Renal cortex interstitium (tissue), 11 donors: ENCODE results near the gene SUOX. TPM values are rescaled to one million over a fixed set of nuclear protein-coding genes. Genes with fewer than 3 reads are reported as not detected.

Experiments used
- DNase-seq, 11 donors: peaks; one replicate each; pipeline ENCODE4 v3.0.0-alpha.2; 2013; ENCODE audit warnings: low read depth in 9 of 11, low spot score in 4 of 11; ENCODE audit errors: extremely low read depth in 1 of 11
- polyA plus RNA-seq, 3 donors: library from polyadenylated mRNA; unstranded; fragments of 120-200 nt; gene quantifications; one replicate each; pipeline ENCODE4 v1.2.1, GENCODE V29; 2013; ENCODE audit not compliant: insufficient read length in 3 of 3

The SUOX gene
- polyA plus RNA-seq, 3 donors: 43.0 to 54.2 (median 47.8) TPM

DNA sequence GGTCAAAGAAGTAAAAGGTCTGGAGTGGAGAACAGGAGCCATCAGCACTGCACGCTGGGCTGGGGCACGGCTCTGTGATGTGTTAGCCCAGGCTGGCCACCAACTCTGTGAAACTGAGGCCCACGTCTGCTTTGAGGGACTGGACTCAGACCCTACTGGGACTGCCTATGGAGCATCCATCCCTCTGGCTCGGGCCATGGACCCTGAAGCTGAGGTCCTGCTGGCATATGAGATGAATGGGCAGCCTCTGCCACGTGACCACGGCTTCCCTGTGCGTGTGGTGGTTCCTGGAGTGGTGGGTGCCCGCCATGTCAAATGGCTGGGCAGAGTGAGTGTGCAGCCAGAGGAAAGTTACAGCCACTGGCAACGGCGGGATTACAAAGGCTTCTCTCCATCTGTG, 7.1 kb downstream of the SUOX start:
- DNase-seq: no peak

DNA sequence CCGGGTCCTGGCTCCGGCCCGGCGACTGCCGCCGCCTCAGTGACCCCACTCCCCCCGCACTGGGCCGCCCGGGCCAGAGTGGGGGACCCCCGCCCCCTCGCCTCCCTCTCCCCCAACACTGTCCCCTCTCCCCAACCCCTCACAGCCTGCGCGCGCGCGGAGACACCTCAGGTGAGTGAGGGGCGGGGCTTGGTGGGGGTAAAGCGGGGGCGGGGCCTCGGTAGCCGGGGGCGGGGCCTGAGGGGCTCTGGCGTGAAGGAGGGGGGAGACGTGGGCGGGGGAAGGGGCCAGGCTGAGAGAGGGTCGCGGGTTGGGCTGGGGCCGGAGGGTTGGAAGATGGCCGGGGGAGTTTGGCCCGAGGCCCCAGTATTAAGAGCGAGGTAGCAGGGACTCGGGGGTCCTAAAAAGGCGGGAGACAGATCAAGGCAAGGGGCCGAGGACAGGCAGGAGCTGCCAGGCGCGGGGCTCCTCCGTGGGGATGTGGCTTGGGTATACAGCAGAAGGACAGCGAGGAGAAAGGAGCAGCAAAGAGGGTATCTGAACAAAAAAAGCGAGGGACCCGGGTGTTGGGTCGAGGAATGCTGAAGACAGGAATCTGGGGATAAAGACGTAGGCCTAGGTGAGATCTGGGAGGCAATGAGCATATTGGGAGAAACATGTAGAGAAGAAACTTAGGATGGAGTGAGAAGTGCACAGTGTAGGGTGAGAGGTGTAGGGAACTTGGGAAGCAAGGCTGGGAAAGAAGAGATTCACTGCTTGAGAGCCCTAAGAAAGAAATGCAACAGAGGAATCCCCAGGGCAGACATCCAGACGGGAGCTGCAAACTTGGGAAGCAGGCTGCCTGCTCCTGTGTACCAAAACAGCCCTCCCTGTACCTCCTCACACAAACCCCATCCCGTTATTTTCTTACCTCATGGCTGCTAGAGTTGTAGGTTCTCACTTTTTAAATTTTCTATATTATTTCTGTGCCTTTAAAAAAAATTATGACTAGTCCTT, 10.8 kb downstream of the SUOX start:
- peak in 8 of 11 donors; percentile 51 to 71 (median 62) for DNase-seq

DNA sequence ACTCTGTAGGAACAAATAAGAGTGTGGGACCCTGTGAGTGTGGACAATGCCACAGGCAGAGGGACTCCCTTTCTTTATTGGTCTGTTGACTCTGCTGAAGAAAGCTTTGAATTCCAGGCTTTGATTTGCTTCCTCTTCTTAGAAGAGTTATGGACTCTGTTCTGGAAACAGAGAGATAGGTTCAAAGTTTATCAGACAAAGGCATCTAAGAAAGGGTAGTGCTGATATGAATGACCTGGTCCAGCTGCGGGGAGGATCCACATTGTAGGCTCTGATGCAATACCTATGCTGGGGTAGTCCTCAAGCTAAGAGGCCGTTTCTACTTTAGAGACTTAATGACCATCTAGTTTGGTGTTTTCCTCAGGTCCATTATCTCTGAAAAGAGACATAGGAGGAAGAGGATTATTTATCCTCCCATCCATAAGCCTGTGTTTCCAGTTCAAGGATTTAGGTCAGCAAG, 13.1 kb downstream of the SUOX start:
- DNase-seq: no peak

DNA sequence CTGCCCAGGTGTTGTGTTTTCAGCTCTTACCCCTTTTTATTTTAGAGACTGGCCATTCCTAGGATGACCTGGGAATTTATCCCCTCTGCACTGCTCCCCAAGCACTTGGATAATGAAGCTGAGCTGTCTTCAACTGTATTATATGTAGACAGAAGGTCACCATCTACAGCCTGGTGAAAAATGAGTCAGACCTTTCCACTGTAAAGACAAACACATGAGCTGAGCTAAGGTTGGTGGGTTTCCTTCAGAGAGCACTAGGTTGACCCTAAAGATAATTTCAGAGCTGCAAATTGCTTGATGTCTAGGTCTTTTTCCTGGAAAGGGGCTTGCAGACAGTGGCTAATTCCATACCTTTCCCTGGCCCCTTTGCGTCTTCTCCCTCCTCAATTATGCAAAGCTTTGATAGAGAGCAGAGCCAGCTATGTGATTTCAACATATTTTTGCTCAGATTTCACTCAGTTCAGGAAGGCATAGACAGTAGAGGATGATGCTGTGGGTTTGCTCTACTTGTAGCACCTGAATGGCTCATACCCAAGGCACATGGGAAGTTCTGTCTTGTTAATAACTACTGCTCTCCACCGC, 14.5 kb downstream of the SUOX start:
- DNase-seq: no peak

DNA sequence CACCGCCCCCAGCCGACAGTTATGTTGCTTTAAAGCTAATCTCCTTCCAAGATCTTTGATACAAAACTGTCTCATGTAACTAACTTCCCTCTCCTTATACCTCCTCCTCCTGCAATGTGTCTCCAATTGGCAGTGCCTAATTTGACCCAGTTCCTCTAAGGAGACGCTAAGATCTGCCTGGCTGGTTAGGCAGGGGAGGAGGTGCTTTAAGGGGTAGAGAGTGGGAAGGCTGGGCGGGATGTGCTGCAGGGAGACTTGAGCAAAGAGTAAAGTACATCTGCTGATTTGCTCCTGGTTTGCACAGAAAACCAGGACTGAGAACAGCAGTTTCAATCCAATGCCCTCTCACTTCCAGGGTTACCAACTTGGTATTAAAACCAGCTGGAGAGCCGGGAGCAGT, 16.4 kb downstream of the SUOX start:
- DNase-seq: no peak

DNA sequence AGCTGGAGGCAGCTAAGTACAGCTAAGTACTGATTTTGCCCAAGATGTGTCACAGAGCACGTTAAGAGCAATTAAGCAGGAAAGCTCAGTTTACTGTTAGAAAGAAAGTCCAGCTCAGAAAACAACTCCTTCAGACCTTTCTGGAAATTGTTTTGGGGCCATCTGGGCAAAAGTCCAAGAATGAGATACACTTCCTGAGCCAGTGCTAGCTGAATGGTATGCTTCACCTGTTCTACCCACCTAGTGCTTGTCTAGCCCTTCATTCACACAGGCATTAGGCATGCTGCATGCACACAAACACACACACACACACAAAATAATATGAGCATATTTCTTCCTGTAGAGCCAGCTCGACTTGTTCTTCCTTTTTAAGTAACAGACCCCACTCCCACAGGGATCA, 17.1 kb downstream of the SUOX start:
- DNase-seq: peak in 6 of 11 donors; percentile 48 to 77 (median 64)

DNA sequence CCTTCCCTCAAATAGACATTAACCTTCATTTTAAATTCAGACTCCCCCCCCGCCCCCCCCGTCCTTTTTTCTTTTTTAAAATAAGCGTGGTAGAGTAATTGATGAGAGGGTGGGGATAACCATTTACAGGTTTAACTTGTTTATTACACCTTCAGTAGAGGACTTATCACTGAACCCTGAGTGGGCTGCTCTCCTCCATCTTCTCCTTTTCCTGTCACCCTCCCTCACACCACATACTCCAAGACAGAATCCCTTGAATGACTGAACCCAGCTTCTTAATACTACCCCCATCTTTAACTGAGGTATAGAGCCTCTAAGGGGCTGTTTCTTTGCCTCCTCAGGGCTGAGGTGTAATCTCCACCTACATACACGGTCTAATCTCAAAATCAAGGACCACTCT, 20.1 kb downstream of the SUOX start:
- DNase-seq: no peak

DNA sequence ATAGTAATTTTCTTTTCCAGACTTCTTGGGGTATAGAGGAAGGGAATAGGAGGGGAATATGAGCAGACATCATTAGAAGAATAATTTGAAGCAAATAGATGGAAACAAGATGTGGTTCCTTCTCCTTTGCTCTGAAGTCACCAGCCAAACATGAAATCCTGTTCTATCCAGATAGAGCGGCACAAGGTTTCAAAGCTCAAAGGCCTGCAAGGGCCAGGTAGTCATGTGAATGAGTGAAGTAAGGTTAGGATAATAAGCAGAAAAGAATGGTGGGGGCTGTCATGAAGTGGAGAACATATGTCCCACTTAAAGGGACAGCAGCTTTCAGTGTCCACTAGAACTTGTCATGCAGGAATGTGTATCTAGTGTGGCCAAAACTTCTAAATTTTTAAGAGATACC, 21.3 kb downstream of the SUOX start:
- DNase-seq: no peak

DNA sequence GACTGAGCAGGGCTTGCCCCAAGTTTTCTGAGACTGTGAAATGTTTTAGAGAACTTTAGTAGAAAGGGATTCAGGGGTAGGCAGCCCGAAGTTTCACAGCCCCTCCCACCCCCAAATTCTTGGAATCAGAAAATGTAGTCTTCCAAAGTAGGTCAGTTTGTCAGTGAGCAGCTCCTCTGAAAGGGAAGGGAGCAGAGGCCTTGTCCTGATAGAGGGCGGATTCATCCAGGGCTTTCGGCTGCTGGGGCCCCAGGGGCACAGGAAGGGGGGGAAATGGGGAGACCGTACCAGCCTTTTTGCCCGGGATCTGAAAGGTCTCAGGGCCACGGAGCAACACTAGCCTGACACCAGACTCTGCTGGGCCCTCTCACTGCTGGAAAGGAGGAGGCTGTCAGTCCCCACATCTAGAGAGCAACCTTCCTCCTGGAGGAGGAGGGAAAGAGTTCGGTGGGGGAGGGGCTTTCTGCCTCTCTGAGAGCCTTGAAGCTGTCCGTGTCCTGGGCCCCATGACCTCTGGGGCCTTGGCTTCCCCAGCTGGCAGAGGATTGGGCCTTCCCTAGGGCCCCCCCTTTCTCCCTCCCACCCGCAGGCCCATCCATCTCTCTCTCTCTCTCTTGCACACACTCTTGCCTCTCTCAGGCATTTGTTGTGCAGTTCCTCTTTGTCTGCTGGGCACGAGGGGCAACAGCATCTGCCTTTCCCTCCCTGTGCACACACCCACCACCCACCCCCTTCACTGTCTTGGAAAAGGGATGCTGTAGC, 23.5 kb downstream of the SUOX start, which contains the start of gene IKZF4:
TSS of gene IKZF4 (plus strand) at position 621 of the 762 bp plus-strand sequence. CDS start 451 bp downstream, outside the sequence.
- DNase-seq: peak in 9 of 11 donors; percentile 63 to 86 (median 80)

DNA sequence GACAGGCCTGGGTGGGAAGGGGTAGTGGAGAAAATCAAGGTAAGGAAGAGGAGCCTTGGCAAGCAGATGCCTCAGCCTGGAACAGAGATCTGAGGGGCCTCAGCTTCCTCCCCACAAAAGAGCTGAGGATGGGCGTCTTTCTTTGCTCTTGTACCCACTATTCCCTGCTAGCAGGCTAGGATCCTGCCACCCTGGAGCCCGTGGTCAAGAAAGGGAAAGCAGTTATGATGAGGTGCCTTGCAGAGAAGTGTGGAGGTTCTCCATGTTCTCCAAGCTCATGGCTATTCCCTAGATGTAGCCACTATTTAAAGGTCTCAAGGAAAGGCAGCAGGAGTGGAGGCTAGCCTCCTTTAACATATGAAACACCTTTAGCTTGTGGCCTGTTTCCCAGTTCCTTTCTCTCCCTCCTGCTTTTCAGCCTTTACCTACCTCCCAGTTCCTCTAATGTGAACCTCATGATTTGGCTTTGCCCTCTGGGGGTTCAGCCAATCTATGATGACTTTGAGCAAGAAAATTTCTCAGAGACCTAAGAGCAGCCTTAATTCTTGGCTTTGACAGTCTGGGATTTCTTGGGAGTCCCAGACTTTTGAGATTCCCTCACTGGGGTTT, 24.9 kb downstream of the SUOX start:
- DNase-seq: no peak

DNA sequence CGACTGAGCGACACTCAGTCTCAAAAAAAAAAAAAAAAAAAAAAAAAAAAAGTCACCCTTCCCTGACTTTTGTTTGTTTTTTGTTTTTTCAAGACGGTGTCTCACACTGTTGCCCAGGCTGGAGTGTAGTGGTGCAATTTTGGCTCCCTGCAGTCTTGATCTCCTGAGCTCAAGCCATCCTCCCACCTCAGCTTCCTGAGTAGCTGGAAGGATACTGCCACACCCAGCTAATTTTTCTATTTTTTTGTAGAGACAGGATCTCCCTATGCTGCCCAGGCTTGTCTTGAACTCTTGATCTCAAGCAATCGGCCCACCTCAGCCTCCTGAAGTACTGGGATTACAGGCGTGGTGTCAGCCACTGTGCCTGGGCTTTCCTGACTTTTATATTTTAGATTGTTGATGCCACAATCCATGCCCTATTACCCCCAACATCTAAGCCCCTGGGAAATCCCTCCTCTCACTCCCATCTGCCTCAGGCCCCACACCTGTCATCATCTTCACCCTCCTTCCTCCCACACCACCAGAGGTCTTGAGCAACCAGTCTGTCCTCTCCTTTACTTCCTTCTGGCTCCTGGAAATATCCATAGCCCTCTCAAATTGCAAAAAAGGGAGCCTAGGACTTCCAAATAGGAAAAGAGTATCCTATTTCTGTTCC, 31.6 kb downstream of the SUOX start:
- DNase-seq: no peak

DNA sequence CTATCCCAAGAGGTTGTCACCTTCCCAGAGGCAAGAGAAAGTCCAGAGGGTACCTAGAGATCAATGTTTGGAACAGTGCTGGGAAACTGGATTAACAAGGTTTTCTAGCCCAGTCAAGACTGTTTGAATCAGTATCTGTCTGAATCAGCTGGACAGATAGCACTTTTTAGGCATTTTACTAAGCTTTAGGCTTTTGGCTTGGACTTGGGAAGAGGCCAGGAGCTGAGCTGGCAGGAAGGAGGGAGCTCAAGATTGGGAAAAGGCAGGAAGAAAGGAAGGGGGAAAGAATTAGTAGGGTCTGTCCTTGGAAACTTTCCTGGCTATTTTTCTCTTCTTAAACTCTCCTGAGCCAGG, 32.1 kb downstream of the SUOX start:
- DNase-seq: no peak

DNA sequence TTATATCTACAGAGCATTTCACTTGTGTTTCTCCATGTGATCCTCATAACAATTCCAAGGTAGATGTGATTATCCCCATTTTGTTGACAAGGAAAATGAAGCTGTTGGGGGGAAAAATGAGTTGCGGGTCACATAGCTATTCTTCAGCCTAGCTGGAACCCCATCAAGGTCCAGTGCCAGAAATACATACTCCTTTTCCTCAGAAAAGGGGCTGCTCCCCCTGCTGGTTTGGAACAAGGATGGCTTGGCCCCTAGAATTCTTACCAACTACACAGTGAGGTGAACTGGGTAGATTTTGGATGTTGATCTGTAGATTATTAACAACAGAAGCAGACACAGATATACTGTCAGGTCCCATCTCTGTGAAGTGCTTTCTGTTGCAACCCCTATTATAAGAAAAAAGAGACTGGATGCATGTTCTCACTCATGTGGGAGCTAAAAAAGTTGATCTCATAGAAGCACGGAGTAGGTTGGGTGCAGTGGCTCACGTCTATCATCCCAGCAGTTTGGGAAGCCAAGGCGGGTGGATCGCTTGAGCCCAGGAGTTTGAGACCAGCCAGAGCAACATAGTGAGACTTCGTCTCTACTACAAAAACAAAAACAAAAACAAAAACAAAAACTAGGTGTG, 32.7 kb downstream of the SUOX start:
- peak in 3 of 11 donors; percentile 38 to 60 (median 55) for DNase-seq

DNA sequence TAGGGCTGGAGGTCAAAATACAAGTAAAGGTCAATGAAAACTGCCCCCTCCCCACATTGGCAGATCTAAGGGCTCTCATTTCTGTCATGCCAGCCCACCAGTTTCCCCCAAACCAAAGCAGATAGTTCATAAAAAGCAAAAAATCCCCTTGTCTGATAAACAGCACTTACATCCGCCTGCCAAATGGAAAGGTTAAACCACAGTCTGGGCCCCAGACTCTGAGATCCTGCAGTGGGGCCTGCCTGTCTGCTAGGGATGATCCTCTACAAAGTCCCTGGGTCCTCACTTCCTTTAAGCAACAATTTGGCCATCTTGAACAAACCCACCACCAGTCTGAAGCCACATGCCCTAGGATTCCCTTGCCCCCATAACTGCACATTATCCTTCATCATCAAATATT, 34.9 kb downstream of the SUOX start:
- DNase-seq: no peak

DNA sequence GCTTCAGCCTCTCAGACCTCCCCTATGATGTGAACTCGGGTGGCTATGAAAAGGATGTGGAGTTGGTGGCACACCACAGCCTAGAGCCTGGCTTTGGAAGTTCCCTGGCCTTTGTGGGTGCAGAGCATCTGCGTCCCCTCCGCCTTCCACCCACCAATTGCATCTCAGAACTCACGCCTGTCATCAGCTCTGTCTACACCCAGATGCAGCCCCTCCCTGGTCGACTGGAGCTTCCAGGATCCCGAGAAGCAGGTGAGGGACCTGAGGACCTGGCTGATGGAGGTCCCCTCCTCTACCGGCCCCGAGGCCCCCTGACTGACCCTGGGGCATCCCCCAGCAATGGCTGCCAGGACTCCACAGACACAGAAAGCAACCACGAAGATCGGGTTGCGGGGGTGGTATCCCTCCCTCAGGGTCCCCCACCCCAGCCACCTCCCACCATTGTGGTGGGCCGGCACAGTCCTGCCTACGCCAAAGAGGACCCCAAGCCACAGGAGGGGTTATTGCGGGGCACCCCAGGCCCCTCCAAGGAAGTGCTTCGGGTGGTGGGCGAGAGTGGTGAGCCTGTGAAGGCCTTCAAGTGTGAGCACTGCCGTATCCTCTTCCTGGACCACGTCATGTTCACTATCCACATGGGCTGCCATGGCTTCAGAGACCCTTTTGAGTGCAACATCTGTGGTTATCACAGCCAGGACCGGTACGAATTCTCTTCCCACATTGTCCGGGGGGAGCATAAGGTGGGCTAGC, 37.7 kb downstream of the SUOX start:
- no peak for DNase-seq

DNA sequence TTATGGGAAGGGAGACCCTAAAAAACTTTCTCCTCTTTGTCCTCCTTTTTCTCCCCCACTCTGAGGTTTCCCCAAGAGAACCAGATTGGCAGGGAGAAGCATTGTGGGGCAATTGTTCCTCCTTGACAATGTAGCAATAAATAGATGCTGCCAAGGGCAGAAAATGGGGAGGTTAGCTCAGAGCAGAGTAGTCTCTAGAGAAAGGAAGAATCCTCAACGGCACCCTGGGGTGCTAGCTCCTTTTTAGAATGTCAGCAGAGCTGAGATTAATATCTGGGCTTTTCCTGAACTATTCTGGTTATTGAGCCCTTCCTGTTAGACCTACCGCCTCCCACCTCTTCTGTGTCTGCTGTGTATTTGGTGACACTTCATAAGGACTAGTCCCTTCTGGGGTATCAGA, 40.1 kb downstream of the SUOX start:
- DNase-seq: no peak

DNA sequence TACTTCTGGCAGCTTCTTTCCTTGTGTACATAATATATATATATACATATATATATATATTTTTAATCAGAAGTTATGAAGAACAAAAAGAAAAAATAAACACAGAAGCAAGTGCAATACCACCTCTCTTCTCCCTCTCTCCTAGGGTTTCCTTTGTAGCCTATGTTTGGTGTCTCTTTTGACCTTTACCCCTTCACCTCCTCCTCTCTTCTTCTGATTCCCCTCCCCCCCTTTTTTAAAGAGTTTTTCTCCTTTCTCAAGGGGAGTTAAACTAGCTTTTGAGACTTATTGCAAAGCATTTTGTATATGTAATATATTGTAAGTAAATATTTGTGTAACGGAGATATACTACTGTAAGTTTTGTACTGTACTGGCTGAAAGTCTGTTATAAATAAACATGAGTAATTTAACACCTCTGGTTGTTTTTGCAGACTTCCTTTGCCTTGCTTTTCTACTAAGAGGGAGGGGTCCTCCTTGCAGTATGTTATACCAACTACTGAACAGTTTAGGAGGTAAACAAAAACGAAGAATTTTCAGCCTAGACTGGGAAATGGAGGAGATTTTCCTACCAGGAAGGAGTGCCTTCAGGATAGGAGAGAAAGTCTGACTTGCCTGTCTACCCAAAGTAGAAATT, 41.1 kb downstream of the SUOX start:
- DNase-seq: no peak
